ENCODE measurements around the gene LMBR1L. TPM values are rescaled to one million over a fixed set of nuclear protein-coding genes. Genes with fewer than 3 reads are reported as not detected.

The LMBR1L gene
- total RNA-seq, 1 experiment from 2014 or later, result 78.2 TPM

GRCh38 chr12:49059299-49060171 lies 51.1 kb downstream of the LMBR1L start:
- peaks cover 48% of the 10 kb centered on the region for H3K4me1 Mint-ChIP-seq
- H3K27me3 Mint-ChIP-seq (ENCODE audit: low read depth), result no peaks in the 10 kb centered on the region
- TF ChIP-seq ZNF671 (CRISPR knock-in tag; IDR thresholded peaks at IDR 0.05), result no peak
- TF ChIP-seq GTF2I (CRISPR knock-in tag; conservative IDR thresholded peaks at IDR 0.05), result no peak
- TF ChIP-seq ETV6 (CRISPR knock-in tag; IDR thresholded peaks at IDR 0.05), result no peak
- no peak for TF ChIP-seq HMGXB4 (CRISPR knock-in tag; IDR thresholded peaks at IDR 0.05)
- POLR2A ChIA-PET, result interaction anchor here (0.9 to 1.0 kb wide), 2 partner anchors 45 to 71 kb away, joined by 3 read pairs; partner anchors contain the start of gene TUBA1B
- CTCF ChIA-PET, result interaction anchor here (1.0 to 3.2 kb wide), 7 partner anchors 16 to 72 kb away, joined by 3 to 17 read pairs (median 4); partner anchors contain the start of gene DHH
- DNase-seq (ENCODE audit: low spot score), result peak; percentile 54
- peak overlapping the region; percentile 96 for H3K4me3 Mint-ChIP-seq
- no peaks in the 10 kb centered on the region for H3K9me3 Mint-ChIP-seq
- peak; percentile 1; the same call in 1 of the 2 replicates for ATAC-seq
- H3K27ac Mint-ChIP-seq, result peak overlapping the region; percentile 44; the same call in 1 of the 2 replicates
- peaks cover 13% of the 10 kb centered on the region for H3K36me3 Mint-ChIP-seq

GRCh38 chr12:49059045-49059298 lies 51.7 kb downstream of the LMBR1L start:
- Mint-ChIP-seq H3K9me3 (no peaks in the 10 kb centered on the region), H3K4me3 (peak overlapping the region; percentile 96), H3K27me3 (ENCODE audit: low read depth) (no peaks in the 10 kb centered on the region), H3K27ac (peak overlapping the region; percentile 44; the same call in 1 of the 2 replicates), H3K36me3 (peaks cover 18% of the 10 kb centered on the region), H3K4me1 (peaks cover 46% of the 10 kb centered on the region)
- POLR2A ChIA-PET, result interaction anchor here (0.9 kb wide), 1 partner anchor 72 kb away, joined by 3 read pairs; the partner anchor contains the start of gene TUBA1B
- DNase-seq (ENCODE audit: low spot score) (no peak), ATAC-seq (no peak)
- TF ChIP-seq JUN (CRISPR knock-in tag; IDR thresholded peaks at IDR 0.05) (no peak), ATF2 (CRISPR knock-in tag; IDR thresholded peaks at IDR 0.05; ENCODE audit: borderline replicate concordance, low read depth) (no peak), GTF2I (CRISPR knock-in tag; conservative IDR thresholded peaks at IDR 0.05) (no peak), TCF7 (CRISPR knock-in tag; IDR thresholded peaks at IDR 0.05; ENCODE audit: low read depth) (no peak), AFF4 (CRISPR knock-in tag; IDR thresholded peaks at IDR 0.05; ENCODE audit: borderline replicate concordance) (no peak), ZNF232 (CRISPR knock-in tag; IDR thresholded peaks at IDR 0.05) (no peak), CREB1 (CRISPR knock-in tag; IDR thresholded peaks at IDR 0.05) (no peak), HMGXB4 (CRISPR knock-in tag; IDR thresholded peaks at IDR 0.05) (no peak), FOXK1 (CRISPR knock-in tag; IDR thresholded peaks at IDR 0.05) (no peak), FOXP1 (CRISPR knock-in tag; IDR thresholded peaks at IDR 0.05; ENCODE audit: borderline replicate concordance) (no peak), ELF4 (CRISPR knock-in tag; IDR thresholded peaks at IDR 0.05; ENCODE audit: low read depth) (no peak), ZNF671 (CRISPR knock-in tag; IDR thresholded peaks at IDR 0.05) (no peak)
- CTCF ChIA-PET, result interaction anchor here (0.9 to 3.2 kb wide), 7 partner anchors 30 to 71 kb away, joined by 3 to 17 read pairs (median 4); partner anchors contain the start of gene DHH
